Lower leg skin (tissue), 4 donors: ENCODE measurements around the gene BCL2L1. TPM values are rescaled to one million over a fixed set of nuclear protein-coding genes. Genes with fewer than 3 reads are reported as not detected.
A peak's percentile ranks its signal among the peaks of the same experiment; 100 is the strongest.

Experiments used
- DNase-seq, 2 donors: peaks; one replicate each; pipeline ENCODE4 v3.0.0-alpha.2; 2019; ENCODE audit warnings: low spot score in 2 of 2
- H3K4me3 ChIP-seq: fragments of 200-600 bp; sonication (generic); 2 replicates; pipeline ENCODE4 v1.5.1; 2017; ENCODE audit warnings: mild to moderate bottlenecking, low read depth; ENCODE audit not compliant: poor library complexity, severe bottlenecking
- POLR2A ChIP-seq, 2 donors: fragments of 450-650 bp; IDR thresholded peaks; one replicate each; pipeline ENCODE4 v1.6.1; 2016 to 2017; ENCODE audit warnings: antibody characterized with exemption in 2 of 2, mild to moderate bottlenecking in 1 of 2, moderate library complexity in 1 of 2
- WGBS, 2 donors: methylation state at CpG; one replicate each; pipeline ENCODE4 v1.1.5; 2018; 5-methylcytosine and 5-hydroxymethylcytosine counted together
- intact Hi-C: fragments of 100-400 bp; cut with DNase I; formaldehyde crosslinking; loops from one replicate; pipeline ENCODE4 v1.15.0; 2023; ENCODE audit warnings: low total_unique reads
- total RNA-seq, 4 donors: library from RNA; depleted of rRNA; stranded (reverse); fragments of >200 nt; gene quantifications; one replicate each; pipeline ENCODE4 v1.1.0, GENCODE V29; 2016
- TF ChIP-seq, protein P1 (sequence below), 3 donors: fragments of 450-650 bp; IDR thresholded peaks; one replicate each; pipeline ENCODE4 v1.5.1; 2016; ENCODE audit warnings: antibody characterized with exemption in 3 of 3, mild to moderate bottlenecking in 3 of 3, moderate library complexity in 2 of 3

BCL2L1 gene
- total RNA-seq, 4 donors from 2014 or later = 115 to 152 (median 125) TPM

DNA sequence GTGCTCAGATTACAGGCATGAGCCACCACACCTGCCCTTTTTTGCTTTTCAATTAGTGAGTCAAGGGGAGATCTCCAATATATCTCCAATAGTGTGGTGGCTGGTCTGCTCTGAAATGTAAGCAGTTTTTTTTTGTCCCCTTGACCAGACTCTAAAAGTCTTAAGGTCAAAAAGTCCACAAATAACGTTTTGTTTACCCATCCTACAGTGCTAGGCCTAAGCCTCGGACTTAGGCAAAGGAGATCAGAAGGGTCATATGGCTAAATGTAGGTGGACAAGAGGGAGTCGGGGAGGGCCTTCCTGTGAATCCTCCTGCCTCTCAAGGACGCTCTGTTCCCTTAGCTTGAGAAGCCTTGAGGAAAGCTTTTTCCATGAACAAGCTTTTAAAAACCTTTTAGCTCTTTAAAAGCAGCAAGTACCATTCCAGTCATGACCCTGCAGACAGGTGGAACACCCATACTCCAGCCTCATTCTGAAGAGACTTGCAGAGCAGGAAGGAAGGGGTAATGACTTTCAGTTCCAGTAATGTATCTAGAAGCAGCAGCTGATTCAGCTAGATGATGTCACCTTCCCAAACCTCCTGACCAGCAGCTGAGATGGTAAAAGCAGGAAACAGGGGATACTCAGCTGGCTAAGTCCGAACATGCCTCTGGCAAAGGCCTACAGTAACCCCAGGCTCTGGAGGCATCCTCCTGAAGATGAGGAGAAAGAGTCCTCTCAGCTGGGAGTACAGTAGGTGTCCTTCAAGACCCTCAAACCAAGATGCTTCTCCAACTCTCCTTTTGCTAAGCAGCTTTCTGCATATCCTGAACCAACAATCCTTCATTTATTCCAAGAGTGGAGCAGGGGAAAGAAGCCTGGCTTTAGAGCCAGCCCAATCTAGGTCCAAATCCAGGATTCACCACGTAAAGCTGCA is 23.6 kb downstream of the BCL2L1 start:
- intact Hi-C loops = no loop called here
- TF ChIP-seq, protein P1, sequence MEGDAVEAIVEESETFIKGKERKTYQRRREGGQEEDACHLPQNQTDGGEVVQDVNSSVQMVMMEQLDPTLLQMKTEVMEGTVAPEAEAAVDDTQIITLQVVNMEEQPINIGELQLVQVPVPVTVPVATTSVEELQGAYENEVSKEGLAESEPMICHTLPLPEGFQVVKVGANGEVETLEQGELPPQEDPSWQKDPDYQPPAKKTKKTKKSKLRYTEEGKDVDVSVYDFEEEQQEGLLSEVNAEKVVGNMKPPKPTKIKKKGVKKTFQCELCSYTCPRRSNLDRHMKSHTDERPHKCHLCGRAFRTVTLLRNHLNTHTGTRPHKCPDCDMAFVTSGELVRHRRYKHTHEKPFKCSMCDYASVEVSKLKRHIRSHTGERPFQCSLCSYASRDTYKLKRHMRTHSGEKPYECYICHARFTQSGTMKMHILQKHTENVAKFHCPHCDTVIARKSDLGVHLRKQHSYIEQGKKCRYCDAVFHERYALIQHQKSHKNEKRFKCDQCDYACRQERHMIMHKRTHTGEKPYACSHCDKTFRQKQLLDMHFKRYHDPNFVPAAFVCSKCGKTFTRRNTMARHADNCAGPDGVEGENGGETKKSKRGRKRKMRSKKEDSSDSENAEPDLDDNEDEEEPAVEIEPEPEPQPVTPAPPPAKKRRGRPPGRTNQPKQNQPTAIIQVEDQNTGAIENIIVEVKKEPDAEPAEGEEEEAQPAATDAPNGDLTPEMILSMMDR (IDR thresholded peaks at IDR 0.05) = no peak
- TF ChIP-seq POLR2A (IDR thresholded peaks at IDR 0.05) = no peak
- H3K4me3 ChIP-seq = no peak overlapping the region
- WGBS, 2 donors = 46 to 53% methylated on average over 6 of the region's 6 CpGs
- peak; percentile 88 to 90 for DNase-seq

DNA sequence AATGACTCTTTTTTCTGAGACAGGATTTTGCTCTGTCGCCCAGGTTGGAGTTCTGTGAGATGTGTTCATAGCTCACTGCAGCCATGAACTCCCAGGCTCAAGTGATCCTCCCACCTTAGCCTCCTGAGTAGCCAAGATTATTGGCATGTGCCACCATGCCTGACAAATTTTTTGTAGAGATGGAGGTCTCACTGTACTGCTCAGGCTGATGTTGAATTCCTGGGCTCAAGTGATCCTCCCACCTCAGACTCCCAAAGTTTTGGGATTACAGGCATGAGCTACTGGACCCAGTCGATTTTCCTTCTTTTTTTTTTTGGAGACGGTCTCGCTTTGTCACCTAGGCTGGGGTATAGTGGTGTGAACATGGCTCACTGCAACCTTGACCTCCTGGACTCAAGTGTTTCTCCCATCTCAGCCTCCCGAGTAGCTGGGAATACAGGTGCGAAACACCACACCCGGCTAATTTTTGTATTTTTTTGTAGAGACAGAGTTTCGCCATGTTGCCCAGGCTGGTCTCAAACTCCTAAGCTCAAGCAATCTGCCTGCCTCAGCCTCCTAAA is 24.3 kb downstream of the BCL2L1 start:
- WGBS, 2 donors = 92 to 97% methylated on average over 8 of the region's 8 CpGs
- H3K4me3 ChIP-seq = no peak overlapping the region
- intact Hi-C loops = no loop called here
- DNase-seq = no peak
- no peak for TF ChIP-seq POLR2A (IDR thresholded peaks at IDR 0.05)
- TF ChIP-seq, protein P1 (IDR thresholded peaks at IDR 0.05) = no peak

DNA sequence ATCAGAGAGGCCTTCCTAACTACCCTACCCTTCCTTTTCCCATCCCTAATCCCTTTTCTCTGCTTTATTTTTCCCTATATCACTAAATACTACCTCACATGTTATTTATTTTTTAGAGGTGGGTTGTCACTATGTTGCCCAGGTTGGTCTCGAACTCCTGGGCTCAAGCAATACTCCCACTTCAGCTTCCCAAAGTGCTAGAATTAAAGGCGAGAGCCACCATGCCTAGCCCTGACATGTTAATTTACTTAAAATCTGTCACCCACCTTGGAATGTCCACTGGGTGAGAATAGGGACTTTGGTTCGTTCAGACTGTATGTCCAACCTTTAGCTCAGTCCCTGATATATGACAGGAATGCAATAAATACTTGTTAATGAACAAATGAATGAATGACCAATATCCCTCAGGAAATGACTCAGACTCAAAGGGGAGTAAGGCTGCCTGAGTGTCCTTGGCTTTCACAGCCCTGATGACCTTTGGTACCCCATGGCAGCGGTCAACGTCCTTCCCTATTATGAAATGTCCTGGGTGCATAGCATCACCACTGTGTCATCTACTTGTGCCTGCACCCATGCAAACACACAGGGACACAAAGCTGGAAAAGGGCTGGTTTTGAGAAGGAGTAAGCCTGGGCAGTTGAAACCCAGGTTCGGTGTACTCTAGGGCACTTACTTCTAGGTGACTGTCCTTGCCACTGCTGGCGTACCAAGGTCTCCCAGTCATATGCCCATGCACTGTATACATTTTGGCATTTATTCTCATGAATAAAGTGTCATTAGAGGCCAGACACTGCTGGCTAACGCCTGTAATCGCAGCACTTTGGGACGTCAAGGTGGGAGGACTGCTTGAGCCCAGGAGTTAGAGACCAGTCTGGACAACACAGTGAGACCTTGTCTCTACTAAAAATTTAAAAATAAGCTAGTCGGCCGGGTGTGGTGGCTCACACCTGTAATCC is 26.5 kb downstream of the BCL2L1 start:
- 88 to 91% methylated on average over 12 of the region's 12 CpGs for WGBS, 2 donors
- intact Hi-C loops = no loop called here
- no peak overlapping the region for H3K4me3 ChIP-seq
- no peak for TF ChIP-seq POLR2A (IDR thresholded peaks at IDR 0.05)
- TF ChIP-seq, protein P1 (IDR thresholded peaks at IDR 0.05) = peak in 1 of 3 donors; percentile 100
- DNase-seq = no peak

DNA sequence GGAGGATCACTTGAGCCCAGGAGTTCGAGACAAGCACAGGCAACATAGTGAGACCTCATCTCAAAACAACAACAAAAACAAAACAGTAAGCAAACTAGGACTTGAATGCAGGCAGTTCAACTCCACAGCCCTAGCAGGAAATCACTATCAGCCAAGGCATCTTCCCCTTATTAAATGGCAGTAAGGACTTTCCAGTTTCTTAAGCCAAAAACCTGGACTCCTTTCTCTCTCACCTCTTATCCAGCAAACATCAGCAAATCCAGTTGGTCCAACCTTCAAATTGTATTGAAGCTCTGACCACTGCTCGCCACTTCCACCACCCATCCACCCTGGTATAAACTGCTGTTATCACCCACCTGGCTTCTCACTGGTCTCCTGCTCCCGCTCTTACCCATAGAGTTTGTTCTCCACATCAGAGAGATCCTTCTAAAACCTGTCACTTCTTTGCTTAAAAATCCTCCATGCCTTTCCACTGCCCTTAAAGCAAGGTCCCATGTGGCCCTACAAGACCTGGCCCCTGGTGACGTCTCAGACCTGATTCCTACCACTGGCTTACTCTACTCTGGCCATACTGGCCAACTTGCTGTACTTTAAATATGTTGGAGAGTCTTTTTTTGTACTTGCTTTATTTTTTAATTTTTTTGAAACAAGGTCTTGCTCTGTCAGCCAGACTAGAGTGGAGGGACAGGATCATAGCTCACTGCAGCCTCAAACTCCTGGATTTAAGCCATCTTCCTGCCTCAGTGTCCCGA is 27.6 kb downstream of the BCL2L1 start:
- WGBS, 2 donors = 75 to 88% methylated on average over 5 of the region's 5 CpGs
- no peak overlapping the region for H3K4me3 ChIP-seq
- intact Hi-C loops = no loop called here
- no peak for TF ChIP-seq POLR2A (IDR thresholded peaks at IDR 0.05)
- TF ChIP-seq, protein P1 (IDR thresholded peaks at IDR 0.05) = no peak
- DNase-seq = no peak
